GM19372 (cell line): ENCODE measurements around the gene ZSCAN2.

Experiments
- ATAC-seq: cut with Tn5 transposase; IDR thresholded peaks from one replicate; pipeline ENCODE4 v1.9.1; 2021; ENCODE audit warnings: mild to moderate bottlenecking, low read depth, moderate library complexity; ENCODE audit not compliant: unreplicated experiment

The ZSCAN2 gene

DNA sequence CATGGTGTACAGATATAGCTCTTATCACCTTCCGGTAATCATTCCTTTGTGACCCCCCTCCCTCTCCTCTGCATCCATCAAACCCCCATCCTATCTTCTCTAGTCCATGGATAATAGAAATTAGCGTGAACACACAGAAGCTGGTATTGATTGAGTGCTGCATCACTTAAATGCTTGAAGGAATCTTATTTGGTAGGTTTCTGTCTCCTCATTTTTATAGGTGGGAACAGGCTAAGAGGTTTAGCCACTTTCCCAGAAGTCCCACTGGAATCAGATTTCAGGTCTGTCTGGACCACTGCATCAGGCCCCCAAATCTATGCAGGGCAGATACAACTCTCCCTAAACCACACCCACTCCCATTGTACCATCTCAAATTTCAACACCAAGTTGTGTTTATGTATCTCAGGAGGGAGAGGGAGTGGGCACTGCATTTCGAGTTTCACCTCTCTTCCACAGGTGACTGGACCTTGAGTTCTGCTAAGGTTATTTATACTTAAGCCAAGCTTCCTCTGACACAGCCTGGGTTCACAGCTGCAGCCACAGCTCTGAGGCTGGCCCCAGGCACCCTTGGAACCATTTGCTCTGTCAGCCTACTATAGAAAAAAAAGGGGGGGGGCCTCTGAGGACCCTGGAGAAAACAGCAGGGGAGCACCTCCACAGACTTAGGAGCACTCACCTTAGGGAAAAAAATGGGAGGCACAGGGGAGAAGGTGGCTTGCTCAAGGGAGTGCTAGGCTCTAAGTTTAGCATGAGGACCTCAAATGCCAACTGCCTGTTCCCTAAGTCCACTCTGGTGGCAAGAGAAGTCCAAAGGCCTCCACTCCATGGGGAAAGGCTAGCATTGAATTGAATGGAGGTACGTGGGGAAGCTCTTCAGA is 59.3 kb downstream of the ZSCAN2 start:
- ATAC-seq = no peak

DNA sequence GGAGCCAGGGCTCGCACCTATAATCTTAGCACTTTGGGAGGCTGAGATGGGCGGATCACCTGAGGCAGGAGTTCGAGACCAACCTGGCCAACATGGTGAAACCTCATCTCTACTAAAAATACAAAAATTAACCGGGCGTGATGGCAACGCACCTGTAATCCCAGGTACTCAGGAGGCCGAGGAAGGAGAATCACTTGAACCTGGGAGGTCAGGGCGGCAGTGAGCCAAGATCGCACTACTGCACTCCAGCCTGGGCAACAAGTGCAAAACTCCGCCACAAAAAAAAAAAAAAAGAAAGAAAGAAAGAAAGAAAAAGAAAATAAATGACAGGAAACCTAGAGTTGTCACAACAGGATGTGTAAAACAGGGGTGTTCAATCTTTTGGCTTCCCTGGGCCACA is 60.2 kb downstream of the ZSCAN2 start:
- ATAC-seq = no peak

DNA sequence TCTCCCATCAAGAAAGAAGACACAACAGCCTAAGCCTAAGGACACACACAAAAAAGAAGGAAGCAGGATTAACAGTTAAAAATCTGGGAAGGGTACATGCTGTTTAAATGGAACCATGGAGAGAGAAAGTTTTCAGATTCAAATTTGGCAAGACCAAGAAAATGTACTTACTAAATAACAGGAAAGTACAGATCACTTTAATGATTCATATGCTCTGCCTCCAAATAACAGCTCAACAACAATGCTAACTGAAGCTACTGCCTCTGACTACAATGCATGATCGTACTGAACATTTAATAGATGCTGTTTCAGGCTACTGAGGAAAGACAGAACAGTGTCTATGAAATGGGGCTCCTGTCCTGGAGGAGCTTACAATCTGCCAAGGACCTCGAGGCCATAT is 65.6 kb downstream of the ZSCAN2 start:
- no peak for ATAC-seq

DNA sequence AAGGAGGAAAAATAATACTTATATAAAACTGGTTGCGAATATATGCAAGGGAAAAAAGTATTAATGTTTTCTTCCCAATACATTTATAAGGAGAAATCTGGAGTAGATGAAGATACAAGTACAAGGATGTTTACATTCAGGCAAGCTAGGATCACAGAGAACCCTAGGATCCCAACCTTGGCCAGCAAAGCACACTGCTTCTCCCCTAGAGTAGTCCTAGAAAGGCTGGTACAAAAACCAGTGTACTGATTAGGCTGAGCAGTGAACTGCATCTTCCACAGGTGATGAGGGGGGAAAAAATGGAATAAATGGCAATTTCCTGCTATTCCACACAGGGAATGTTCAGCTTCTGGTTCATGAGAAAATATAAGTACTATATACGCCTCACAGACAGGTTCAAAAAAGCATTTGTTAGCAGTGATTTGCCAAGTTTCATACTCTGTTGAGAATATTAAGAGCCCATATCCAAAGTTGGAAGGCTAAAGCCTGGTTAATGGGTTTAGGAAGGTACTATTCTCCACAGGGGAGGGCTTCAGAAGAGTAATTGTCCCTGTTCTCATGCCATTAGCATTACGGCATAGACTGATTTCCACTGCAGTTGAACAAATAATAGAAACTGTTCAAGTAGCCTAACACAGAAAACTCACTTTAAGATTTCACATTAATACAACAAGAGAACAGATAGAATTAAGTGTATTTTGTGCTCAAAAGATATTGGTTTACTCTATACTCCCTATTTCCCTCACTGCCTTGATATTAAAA is 67.6 kb downstream of the ZSCAN2 start:
- ATAC-seq = no peak

DNA sequence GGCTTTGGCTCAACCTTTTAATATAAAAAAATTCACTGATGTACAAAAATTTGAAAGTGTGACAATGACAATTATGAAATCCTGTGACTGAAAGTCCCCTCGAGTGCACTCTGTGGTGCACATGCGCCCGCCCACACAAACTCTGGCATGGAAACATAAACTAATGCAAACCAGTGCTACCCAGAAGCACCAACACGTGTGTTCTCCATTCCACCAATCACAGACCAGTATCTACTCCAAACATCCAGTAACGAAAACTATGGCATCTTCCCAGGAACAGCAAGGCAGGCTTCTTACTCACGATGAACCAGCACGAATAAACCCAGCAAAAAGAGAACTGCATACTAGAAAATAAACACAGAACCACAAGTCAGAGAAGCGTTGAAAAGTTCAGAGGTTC is 68.9 kb downstream of the ZSCAN2 start:
- ATAC-seq = no peak

DNA sequence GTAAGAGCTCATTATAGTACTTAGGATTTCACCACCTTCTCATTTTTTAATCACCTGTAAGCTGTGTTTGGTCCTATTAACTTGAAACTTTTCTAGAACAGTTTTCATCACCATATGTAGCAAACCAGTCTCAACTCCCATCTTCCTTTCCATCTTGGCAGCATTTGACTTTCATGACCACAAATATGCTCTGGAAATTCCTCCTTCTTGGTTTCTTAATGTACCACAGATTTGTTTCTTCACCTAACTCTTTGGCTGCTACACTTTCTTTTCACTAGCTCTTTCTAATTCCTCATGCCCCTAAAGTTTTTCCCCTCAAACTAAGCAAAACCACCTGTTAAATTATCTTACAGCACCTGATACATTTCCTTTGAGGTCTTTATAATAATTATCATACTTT is 70.4 kb downstream of the ZSCAN2 start:
- ATAC-seq = no peak
